Liver (tissue), 3 donors: ENCODE data around the gene THOC5.

Experiments
- ATF3 ChIP-seq: IDR thresholded peaks from 2 replicates; pipeline ENCODE4 v1.6.1; 2016; ENCODE audit warnings: antibody characterized with exemption
- CTCF ChIP-seq: fragments of 150-350 bp; IDR thresholded peaks from 2 replicates; pipeline ENCODE4 v1.5.1; 2017; ENCODE audit warnings: improper control_type of control experiment, low read depth, low read length; ENCODE audit not compliant: missing input control
- EGR1 ChIP-seq, 2 donors: IDR thresholded peaks; 2 replicates each; pipeline ENCODE4 v1.6.1; 2016 to 2018; ENCODE audit warnings: antibody characterized with exemption in 2 of 2, low read depth in 2 of 2
- FOXA1 ChIP-seq: IDR thresholded peaks from 2 replicates; pipeline ENCODE4 v1.6.1; 2016; ENCODE audit warnings: antibody characterized with exemption
- GABPA ChIP-seq, 2 donors: IDR thresholded peaks in 1 of 2; conservative IDR thresholded peaks in 1 of 2; 2 replicates each; pipeline ENCODE4 v1.6.1; 2016; ENCODE audit warnings: antibody characterized with exemption in 2 of 2, mild to moderate bottlenecking in 1 of 2, moderate library complexity in 1 of 2
- HNF4A ChIP-seq, 2 donors: conservative IDR thresholded peaks; 2 replicates each; pipeline ENCODE4 v1.6.1; 2016; ENCODE audit warnings: antibody characterized with exemption in 2 of 2, mild to moderate bottlenecking in 2 of 2
- MAX ChIP-seq: IDR thresholded peaks from 2 replicates; pipeline ENCODE4 v1.6.1; 2016; ENCODE audit warnings: antibody characterized with exemption
- RAD21 ChIP-seq, 2 donors: IDR thresholded peaks; 2 replicates each; pipeline ENCODE4 v1.6.1; 2016; ENCODE audit warnings: antibody characterized with exemption in 2 of 2, mild to moderate bottlenecking in 2 of 2
- REST ChIP-seq: IDR thresholded peaks from 2 replicates; pipeline ENCODE4 v1.6.1; 2016; ENCODE audit warnings: antibody characterized with exemption, mild to moderate bottlenecking
- TAF1 ChIP-seq: conservative IDR thresholded peaks from 2 replicates; pipeline ENCODE4 v1.6.1; 2016; ENCODE audit warnings: antibody characterized with exemption, mild to moderate bottlenecking
- donor health status: healthy.
- donor health status: healthy.

- TF ChIP-seq CTCF (peak; percentile 51), RAD21 (IDR thresholded peaks at IDR 0.05) (peak; percentile 79 to 84), TAF1 (no peak), MAX (no peak), ATF3 (no peak), GABPA (IDR thresholded peaks at IDR 0.05 in 1 of 2, conservative IDR thresholded peaks at IDR 0.05 in 1 of 2) (no peak), HNF4A (conservative IDR thresholded peaks at IDR 0.05) (no peak), FOXA1 (no peak), REST (no peak), EGR1 (IDR thresholded peaks at IDR 0.05; ENCODE audit: low read depth in 2 of 2) (no peak)
Measured at GRCh38 chr22:29524442-29525191, 28.9 kb downstream of the THOC5 start.
